Common myeloid progenitor, CD34-positive (primary cell): Measurements from ENCODE around the gene FRMD4A.

Source experiments
- CTCF ChIA-PET: fragments of 350-600 bp; sonication (Branson Sonifier 250); formaldehyde crosslinking; loops from one replicate; lab custom pipeline; 2021; ENCODE audit warnings: antibody characterized with exemption; lab: Charles Lee
- POLR2A ChIA-PET: fragments of 350-600 bp; sonication (Branson Sonifier 250); formaldehyde crosslinking; loops from one replicate; lab custom pipeline; 2021; ENCODE audit warnings: antibody characterized with exemption; lab: Charles Lee
- DNase-seq, 3 donors: peaks; one replicate each; pipeline versions ENCODE4 v3.0.0 to v3.0.0-alpha.2; 2013
- H3K27ac ChIP-seq, 2 experiments: 1 replicate in 1 of 2; 2 replicates in 1 of 2; pipeline ENCODE4 v1.7.0; 2013; ENCODE audit warnings: inconsistent platforms in 2 of 2, low read length in 2 of 2, mild to moderate bottlenecking in 2 of 2, low read depth in 1 of 2, moderate library complexity in 1 of 2; ENCODE audit not compliant: severe bottlenecking in 2 of 2, insufficient read depth in 1 of 2, poor library complexity in 1 of 2
- H3K27me3 ChIP-seq, 5 experiments: replicated peaks in 2 of 5; 1 replicate in 3 of 5; 2 replicates in 2 of 5; pipeline versions ENCODE4 v1.6.1 to v1.7.0; 2013; ENCODE audit warnings: low read length in 4 of 5, mild to moderate bottlenecking in 2 of 5, moderate library complexity in 2 of 5, inconsistent platforms in 1 of 5; ENCODE audit not compliant: insufficient read depth in 5 of 5, control insufficient read depth in 4 of 5
- H3K36me3 ChIP-seq, 4 experiments: 1 replicate in 2 of 4; 2 replicates in 2 of 4; pipeline versions ENCODE4 v1.6.1 to v1.7.0; 2013; ENCODE audit warnings: low read length in 3 of 4, control low read depth in 1 of 4, mild to moderate bottlenecking in 1 of 4; ENCODE audit not compliant: control insufficient read depth in 4 of 4, insufficient read depth in 4 of 4
- H3K4me1 ChIP-seq, 4 experiments: 1 replicate in 3 of 4; 2 replicates in 1 of 4; pipeline versions ENCODE4 v1.6.1 to v1.7.1; 2013; ENCODE audit warnings: low read length in 3 of 4, mild to moderate bottlenecking in 3 of 4, control low read depth in 1 of 4, inconsistent platforms in 1 of 4, moderate library complexity in 1 of 4; ENCODE audit not compliant: control insufficient read depth in 4 of 4, insufficient read depth in 4 of 4; ENCODE audit errors: control extremely low read depth in 1 of 4
- H3K4me3 ChIP-seq, 7 experiments: 1 replicate in 4 of 7; 2 replicates in 3 of 7; pipeline versions ENCODE4 v1.5.1 to v1.7.0; 2013; ENCODE audit warnings: mild to moderate bottlenecking in 7 of 7, low read length in 6 of 7, moderate library complexity in 6 of 7, inconsistent platforms in 2 of 7, low read depth in 2 of 7, control low read depth in 1 of 7; ENCODE audit not compliant: insufficient read depth in 4 of 7, control insufficient read depth in 1 of 7; ENCODE audit errors: extremely low read depth in 1 of 7
- H3K9me3 ChIP-seq, 5 experiments: 1 replicate in 4 of 5; 2 replicates in 1 of 5; pipeline versions ENCODE4 v1.6.1 to v1.7.1; 2013; ENCODE audit warnings: low read length in 4 of 5, mild to moderate bottlenecking in 2 of 5, inconsistent platforms in 1 of 5, low read depth in 1 of 5, moderate library complexity in 1 of 5; ENCODE audit not compliant: control insufficient read depth in 4 of 5, insufficient read depth in 2 of 5; ENCODE audit errors: control extremely low read depth in 1 of 5
- WGBS: methylation state at CpG from one replicate; pipeline ENCODE4 v1.1.5; 2013; ENCODE audit not compliant: insufficient coverage; 5-methylcytosine and 5-hydroxymethylcytosine counted together

The FRMD4A gene

GRCh38 chr10:13857451-13857850 lies 473.3 kb downstream of the FRMD4A start:
- ChIA-PET CTCF (no interaction called here), POLR2A (no interaction called here)
- H3K4me3 ChIP-seq = no peak overlapping the region
- 96% methylated on average over 4 of the region's 4 CpGs for WGBS
- H3K36me3 ChIP-seq = no peaks in the 10 kb centered on the region
- no peak for DNase-seq
- no peaks in the 10 kb centered on the region for H3K9me3 ChIP-seq
- H3K27ac ChIP-seq = no peak overlapping the region
- peaks cover 0 to 43% (median 5%) of the 10 kb centered on the region in 5 experiments for H3K27me3 ChIP-seq
- H3K4me1 ChIP-seq = peaks cover 0 to 11% (median 3%) of the 10 kb centered on the region in 4 experiments

DNA sequence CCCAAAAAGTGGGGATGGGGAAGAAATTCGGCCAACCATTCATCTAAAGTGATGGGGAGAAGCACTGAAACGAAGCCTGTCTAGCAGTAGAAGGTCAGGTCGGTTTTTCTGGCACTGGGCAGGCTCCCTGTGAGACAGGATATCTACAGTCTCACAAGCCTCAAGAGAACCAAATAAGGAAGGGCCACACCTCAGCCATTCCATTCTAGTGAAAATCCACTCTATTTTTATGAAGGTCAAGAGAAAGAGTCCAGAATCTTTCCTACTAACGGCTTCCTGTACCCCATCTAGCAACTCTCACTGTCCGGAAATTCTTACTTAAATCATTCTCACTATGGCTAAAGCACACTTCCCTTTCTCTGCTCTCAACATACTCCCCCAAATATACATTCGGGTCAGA lies 476.9 kb downstream of the FRMD4A start:
- Histone ChIP-seq H3K27ac (no peak overlapping the region), H3K4me3 (no peak overlapping the region), H3K9me3 (no peaks in the 10 kb centered on the region), H3K36me3 (no peaks in the 10 kb centered on the region), H3K4me1 (peaks cover 0 to 11% (median 3%) of the 10 kb centered on the region in 4 experiments), H3K27me3 (peaks cover 0 to 32% (median 3%) of the 10 kb centered on the region in 5 experiments)
- no peak for DNase-seq
- WGBS = 0% methylated on average over 2 of the region's 6 CpGs
- ChIA-PET POLR2A (no interaction called here), CTCF (no interaction called here)

- no peaks in the 10 kb centered on the region for H3K9me3 ChIP-seq
- H3K27me3 ChIP-seq = peaks cover 0 to 40% (median 3%) of the 10 kb centered on the region in 5 experiments
- H3K4me1 ChIP-seq = peaks cover 0 to 11% (median 3%) of the 10 kb centered on the region in 4 experiments
- POLR2A ChIA-PET = no interaction called here
- DNase-seq = no peak
- no peak overlapping the region for H3K4me3 ChIP-seq
- no peak overlapping the region for H3K27ac ChIP-seq
- 97% methylated on average over 5 of the region's 5 CpGs for WGBS
- no peaks in the 10 kb centered on the region for H3K36me3 ChIP-seq
- CTCF ChIA-PET = no interaction called here
Observed at GRCh38 chr10:13852872-13853271, 477.9 kb downstream of the FRMD4A start.

DNA sequence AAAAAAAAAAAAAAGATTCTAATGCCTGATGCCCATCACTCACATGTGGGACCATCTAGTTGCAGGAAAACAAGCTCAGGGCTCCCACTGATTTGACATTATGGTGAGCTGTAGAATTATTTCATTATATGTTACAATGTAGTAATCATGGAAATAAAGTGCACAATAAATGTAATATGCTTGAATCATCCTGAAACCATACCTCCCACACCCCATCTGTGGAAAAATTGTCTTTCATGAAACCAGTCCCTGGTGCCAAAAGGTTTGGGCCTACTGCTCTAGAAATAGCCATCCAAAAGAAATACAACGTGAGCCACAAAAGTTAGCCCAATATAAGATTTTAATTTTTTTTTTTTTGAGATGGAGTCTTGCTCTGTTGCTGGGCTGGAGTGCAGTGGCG lies 478.8 kb downstream of the FRMD4A start:
- WGBS = 100% methylated on average over 1 of the region's 2 CpGs
- ChIA-PET POLR2A (no interaction called here), CTCF (no interaction called here)
- no peak overlapping the region for H3K4me3 ChIP-seq
- H3K9me3 ChIP-seq = no peaks in the 10 kb centered on the region
- no peak overlapping the region for H3K27ac ChIP-seq
- peaks cover 0 to 11% (median 3%) of the 10 kb centered on the region in 4 experiments for H3K4me1 ChIP-seq
- H3K27me3 ChIP-seq = peaks cover 0 to 49% (median 5%) of the 10 kb centered on the region in 5 experiments
- no peaks in the 10 kb centered on the region for H3K36me3 ChIP-seq
- DNase-seq = no peak

DNA sequence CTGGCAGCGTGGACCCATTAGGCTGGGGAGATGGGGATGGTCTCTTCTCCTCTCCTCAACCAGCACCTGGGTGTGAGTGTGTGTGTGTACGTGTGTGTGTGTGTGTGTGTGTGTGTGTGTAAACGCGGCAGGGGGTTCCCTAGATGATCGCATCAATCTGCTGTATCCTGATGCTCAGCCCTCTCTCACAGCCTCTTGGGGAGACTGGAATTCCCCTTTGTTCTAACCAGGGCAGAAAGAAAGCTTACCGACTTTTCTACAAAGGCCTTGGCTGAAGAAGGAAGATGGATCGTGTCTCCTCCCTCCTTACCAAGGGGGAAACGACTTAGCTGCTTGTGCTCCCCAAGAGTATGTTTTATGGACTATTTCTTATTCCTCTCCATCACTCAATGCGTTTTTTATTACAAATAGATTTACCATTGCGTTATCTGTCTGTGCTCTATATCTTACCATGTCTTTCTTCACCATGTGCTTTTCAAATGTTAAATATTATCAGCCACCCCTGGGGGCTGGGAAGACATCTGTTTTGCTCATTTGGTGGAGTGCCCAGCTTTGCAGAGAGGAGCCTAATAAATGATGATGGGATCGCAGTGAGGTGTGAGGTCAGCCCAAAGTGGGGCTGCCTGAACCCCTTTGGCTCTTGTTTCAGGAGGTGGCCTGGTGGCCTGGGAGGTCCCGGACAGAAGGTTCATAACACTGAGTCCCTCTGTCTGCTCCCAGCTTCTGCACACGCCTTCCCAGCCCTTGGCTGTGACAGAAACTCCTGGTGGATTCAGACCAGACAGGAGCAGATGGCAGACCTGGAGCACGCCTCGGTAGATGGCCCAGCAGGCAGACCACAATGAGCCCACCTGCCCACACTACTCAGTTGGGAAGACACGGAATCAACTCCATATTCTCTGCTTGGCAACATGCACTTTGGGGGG lies 481.9 kb downstream of the FRMD4A start:
- Histone ChIP-seq H3K27ac (no peak overlapping the region), H3K4me3 (no peak overlapping the region), H3K36me3 (no peaks in the 10 kb centered on the region), H3K27me3 (peaks cover 0 to 58% (median 13%) of the 10 kb centered on the region in 5 experiments), H3K4me1 (peaks cover 0 to 6% (median 1%) of the 10 kb centered on the region in 4 experiments), H3K9me3 (no peaks in the 10 kb centered on the region)
- no peak for DNase-seq
- WGBS = 93% methylated on average over 11 of the region's 16 CpGs
- POLR2A ChIA-PET = no interaction called here
- CTCF ChIA-PET = interaction anchor here (0.6 kb wide), 1 partner anchor 974 kb away, joined by 5 read pairs; no protein-coding TSS in a partner anchor

DNA sequence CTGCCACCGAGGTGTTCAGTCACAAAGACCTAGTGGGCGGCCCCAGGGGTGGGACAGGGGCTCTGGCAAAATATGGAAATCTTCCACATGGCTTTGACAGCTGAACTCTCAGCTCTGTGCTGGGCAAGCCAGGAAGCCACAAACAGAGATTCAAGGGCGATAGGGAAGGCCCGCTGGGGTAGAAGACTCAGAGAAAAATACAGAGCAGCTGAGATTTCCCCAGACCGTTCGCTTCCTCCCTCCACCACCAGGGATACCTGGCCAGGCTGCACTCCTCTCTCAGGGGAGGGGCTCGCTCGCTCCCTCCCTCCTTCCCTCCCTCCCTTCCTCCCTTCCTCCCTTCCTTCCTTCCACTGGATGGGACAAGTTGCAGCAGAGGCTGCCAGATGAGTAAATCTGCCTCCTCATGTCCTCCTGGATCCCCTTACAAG lies 483.5 kb downstream of the FRMD4A start:
- Histone ChIP-seq H3K27me3 (peaks cover 0 to 62% (median 13%) of the 10 kb centered on the region in 5 experiments), H3K27ac (no peak overlapping the region), H3K4me1 (no peaks in the 10 kb centered on the region), H3K36me3 (no peaks in the 10 kb centered on the region), H3K9me3 (peaks cover 0 to 2% (median 0%) of the 10 kb centered on the region in 5 experiments), H3K4me3 (no peak overlapping the region)
- 0% methylated on average over 6 of the region's 8 CpGs for WGBS
- POLR2A ChIA-PET = no interaction called here
- DNase-seq = peak in 2 of 3 donors; percentile 11 to 23
- CTCF ChIA-PET = no interaction called here

DNA sequence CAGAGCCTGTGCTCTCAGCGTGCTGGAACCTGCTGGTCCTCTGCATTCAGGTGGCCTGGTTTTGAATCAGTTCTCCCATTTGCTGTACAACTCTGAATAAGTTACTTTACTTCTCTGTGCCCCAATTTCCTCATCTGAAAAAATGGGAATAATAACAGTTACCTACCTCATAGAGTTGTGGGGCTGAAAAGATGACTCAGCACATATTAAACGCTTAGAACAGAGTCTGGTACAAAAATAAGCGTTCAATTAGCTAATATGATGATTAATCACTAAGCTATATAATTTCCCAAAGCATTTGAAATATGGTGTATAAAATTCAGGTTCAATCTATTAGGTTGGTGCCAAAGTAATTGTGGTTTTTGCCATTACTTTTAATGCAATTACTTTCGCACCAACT lies 484.8 kb downstream of the FRMD4A start:
- CTCF ChIA-PET = interaction anchor here (0.6 kb wide), 1 partner anchor 340 kb away, joined by 3 read pairs; no protein-coding TSS in a partner anchor
- no peak overlapping the region for H3K4me3 ChIP-seq
- H3K36me3 ChIP-seq = no peaks in the 10 kb centered on the region
- peaks cover 0 to 68% (median 14%) of the 10 kb centered on the region in 5 experiments for H3K27me3 ChIP-seq
- H3K27ac ChIP-seq = no peak overlapping the region
- H3K9me3 ChIP-seq = peaks cover 0 to 15% (median 7%) of the 10 kb centered on the region in 5 experiments
- POLR2A ChIA-PET = no interaction called here
- 88% methylated on average over 1 of the region's 4 CpGs for WGBS
- DNase-seq = no peak
- no peaks in the 10 kb centered on the region for H3K4me1 ChIP-seq
